Panc1 (cell line): ENCODE data around the gene PAX1. TPM values are rescaled to one million over a fixed set of nuclear protein-coding genes. Genes with fewer than 3 reads are reported as not detected.

Experiments used
- ATAC-seq: fragments of 200-7000 bp; cut with Tn5 transposase; 2 replicates; pipeline ENCODE4 v1.9.1; 2020; ENCODE audit warnings: mild to moderate bottlenecking, moderate library complexity
- BruUV-seq: library from RNA; stranded (reverse); fragments of 400-500 nt; replicated peaks from 2 replicates; lab custom pipeline; 2021; lab: Mats Ljungman, UMichigan
- CTCF ChIA-PET: fragments of 300-600 bp; sonication (Branson Sonifier 250); formaldehyde crosslinking; loops from one replicate; lab custom pipeline; 2022; ENCODE audit warnings: antibody characterized with exemption; lab: Charles Lee
- POLR2A ChIA-PET: fragments of 300-600 bp; sonication (Branson Sonifier 250); formaldehyde crosslinking; loops from one replicate; lab custom pipeline; 2022; ENCODE audit warnings: antibody characterized with exemption; lab: Charles Lee
- DNase-seq: peaks from one replicate; pipeline ENCODE4 v3.0.0-alpha.2; 2010; ENCODE audit warnings: low read depth, low spot score
- H3K27ac ChIP-seq: 2 replicates; pipeline ENCODE4 v1.5.1; 2011; ENCODE audit warnings: mild to moderate bottlenecking, low read length, inconsistent platforms
- H3K27me3 ChIP-seq: fragments of 200-500 bp; sonication (Bioruptor generic); 2 replicates; pipeline ENCODE4 v1.6.0; 2014; ENCODE audit warnings: low read length, inconsistent platforms; ENCODE audit not compliant: control insufficient read depth, insufficient read depth
- H3K36me3 ChIP-seq: fragments of 200-500 bp; sonication (Bioruptor generic); 2 replicates; pipeline ENCODE4 v1.5.1; 2014; ENCODE audit warnings: inconsistent platforms, mild to moderate bottlenecking, low read length, moderate library complexity; ENCODE audit not compliant: control insufficient read depth, insufficient read depth
- H3K4me1 ChIP-seq: 2 replicates; pipeline ENCODE4 v1.5.1; 2011; ENCODE audit warnings: inconsistent platforms, mild to moderate bottlenecking, low read length, moderate library complexity; ENCODE audit not compliant: control insufficient read depth, insufficient read depth
- H3K4me3 ChIP-seq, 2 experiments: 2 replicates each; pipeline ENCODE4 v1.5.1; 2011 to 2012; ENCODE audit warnings: low read depth in 2 of 2, low read length in 2 of 2, mild to moderate bottlenecking in 2 of 2, inconsistent platforms in 1 of 2, moderate library complexity in 1 of 2
- H3K9me3 ChIP-seq: fragments of 200-500 bp; sonication (Bioruptor generic); 2 replicates; pipeline ENCODE4 v1.5.1; 2014; ENCODE audit warnings: low read depth, mild to moderate bottlenecking, inconsistent platforms, low read length, moderate library complexity; ENCODE audit not compliant: control insufficient read depth, insufficient read depth
- CTCF ChIP-seq: fragments of 450-650 bp; IDR thresholded peaks from 2 replicates; pipeline ENCODE4 v1.5.1; 2017; ENCODE audit warnings: mild to moderate bottlenecking
- POLR2AphosphoS5 ChIP-seq: IDR thresholded peaks from 2 replicates; pipeline ENCODE4 v1.6.1; 2012; ENCODE audit warnings: mild to moderate bottlenecking, low read depth, low read length, moderate library complexity
- REST ChIP-seq, 2 experiments: IDR thresholded peaks; 2 replicates each; pipeline ENCODE4 v1.6.1; 2011 to 2012; ENCODE audit warnings: low read depth in 2 of 2, control low read depth in 1 of 2, low read length in 1 of 2, mild to moderate bottlenecking in 1 of 2, moderate library complexity in 1 of 2; ENCODE audit not compliant: insufficient read depth in 1 of 2
- SIN3A ChIP-seq: IDR thresholded peaks from 2 replicates; pipeline ENCODE4 v1.6.1; 2012; ENCODE audit warnings: low read depth, mild to moderate bottlenecking, low read length, moderate library complexity, borderline replicate concordance; ENCODE audit not compliant: insufficient read depth
- TCF7L2 ChIP-seq: IDR thresholded peaks from 2 replicates; pipeline ENCODE4 v1.6.1; 2011; ENCODE audit warnings: mild to moderate bottlenecking, low read depth, low read length, inconsistent platforms
- in situ Hi-C: cut with HindIII; loops from 2 replicates; pipeline ENCODE4 v1.10.0; 2016; ENCODE audit warnings: low sequenced_read_pairs, low pct_unique_long_range_greater_than_20kb
- intact Hi-C: fragments of 100-400 bp; cut with micrococcal nuclease; formaldehyde crosslinking; loops from one replicate; pipeline ENCODE4 v1.10.0; 2022; ENCODE audit not compliant: unreplicated experiment
- total RNA-seq: library from RNA; stranded (reverse); gene quantifications from one replicate; pipeline ENCODE4 v1.2.1, GENCODE V29; 2021; ENCODE audit not compliant: unreplicated experiment

The PAX1 gene
- total RNA-seq, 1 experiment from 2014 or later = not detected

GRCh38 chr20:21681922-21682318 lies 23.5 kb upstream of the PAX1 start:
- Histone ChIP-seq H3K27me3 (no peaks in the 10 kb centered on the region; the same call in 1 of the 2 replicates), H3K27ac (no peak overlapping the region), H3K4me1 (no peaks in the 10 kb centered on the region), H3K9me3 (no peaks in the 10 kb centered on the region), H3K36me3 (no peaks in the 10 kb centered on the region), H3K4me3 (no peak overlapping the region)
- intact Hi-C loops (no loop called here), in situ Hi-C loops (no loop called here)
- ATAC-seq (no peak), DNase-seq (no peak)
- no TSS peak for BruUV-seq
- CTCF ChIA-PET = no interaction called here
- POLR2A ChIA-PET = no interaction called here
- TF ChIP-seq REST (IDR thresholded peaks at IDR 0.05; ENCODE audit: insufficient read depth in 1 of 2, low read depth in 2 of 2, low read length in 1 of 2) (no peak), CTCF (no peak), POLR2AphosphoS5 (no peak), TCF7L2 (no peak), SIN3A (no peak)

- in situ Hi-C loops (no loop called here), intact Hi-C loops (no loop called here)
- no TSS peak for BruUV-seq
- Histone ChIP-seq H3K36me3 (no peaks in the 10 kb centered on the region), H3K27ac (no peak overlapping the region), H3K27me3 (no peaks in the 10 kb centered on the region; the same call in 1 of the 2 replicates), H3K4me3 (no peak overlapping the region), H3K4me1 (no peaks in the 10 kb centered on the region), H3K9me3 (no peaks in the 10 kb centered on the region)
- ATAC-seq = no peak
- CTCF ChIA-PET = no interaction called here
- no peak for TF ChIP-seq SIN3A
- TF ChIP-seq POLR2AphosphoS5 = no peak
- no peak for TF ChIP-seq TCF7L2
- no peak for TF ChIP-seq CTCF
- TF ChIP-seq REST (IDR thresholded peaks at IDR 0.05; ENCODE audit: insufficient read depth in 1 of 2, low read depth in 2 of 2, low read length in 1 of 2) = no peak
- POLR2A ChIA-PET = no interaction called here
- DNase-seq = no peak
These were observed 22.9 kb upstream of the PAX1 start for GRCh38 chr20:21682521-21682954.
